ENCODE results near the gene ASPDH.
A peak's percentile ranks its signal among the peaks of the same experiment; 100 is the strongest.

The ASPDH gene

GRCh38 chr19:50513746-50514345 is at the start of gene ASPDH:
Gene ASPDH (minus strand): TSS chr19:50513913. CDS start chr19:50513823, 90 bp downstream.
- Histone ChIP-seq H3K4me3 (ENCODE audit: low read depth in 1 of 2, low read length in 1 of 2) (no peak within 1 kb of the TSS), H3K36me3 (no peaks in the 10 kb centered on the region), H3K27me3 (peaks cover 46% of the 10 kb centered on the region), H3K4me1 (ENCODE audit: control insufficient read depth in 1 of 2, insufficient read depth in 1 of 2, low read depth in 1 of 2, low read length in 1 of 2) (peaks cover 6 to 9% of the 10 kb centered on the region in 2 experiments), H3K9me3 (no peaks in the 10 kb centered on the region), H3K27ac (peak within 1 kb of the TSS; percentile 39)
- TF ChIP-seq CTCF (IDR thresholded peaks at IDR 0.05) = no peak

- no peaks in the 10 kb centered on the region for H3K36me3 ChIP-seq
- H3K27me3 ChIP-seq = peaks cover 74% of the 10 kb centered on the region
- no peaks in the 10 kb centered on the region for H3K9me3 ChIP-seq
- H3K4me3 ChIP-seq (ENCODE audit: low read depth in 1 of 2, low read length in 1 of 2) = no peak overlapping the region
- no peaks in the 10 kb centered on the region for H3K4me1 ChIP-seq (ENCODE audit: control insufficient read depth in 1 of 2, insufficient read depth in 1 of 2, low read depth in 1 of 2, low read length in 1 of 2)
- H3K27ac ChIP-seq = no peak overlapping the region
- no peak for TF ChIP-seq CTCF (IDR thresholded peaks at IDR 0.05)
These were observed 49.3 kb upstream of the ASPDH start for GRCh38 chr19:50562996-50563395.

GRCh38 chr19:50562329-50562728 is 48.6 kb upstream of the ASPDH start:
- Histone ChIP-seq H3K36me3 (no peaks in the 10 kb centered on the region), H3K27ac (no peak overlapping the region), H3K27me3 (peaks cover 74% of the 10 kb centered on the region), H3K9me3 (no peaks in the 10 kb centered on the region), H3K4me1 (ENCODE audit: control insufficient read depth in 1 of 2, insufficient read depth in 1 of 2, low read depth in 1 of 2, low read length in 1 of 2) (no peaks in the 10 kb centered on the region), H3K4me3 (ENCODE audit: low read depth in 1 of 2, low read length in 1 of 2) (no peak overlapping the region)
- TF ChIP-seq CTCF (IDR thresholded peaks at IDR 0.05) = no peak

GRCh38 chr19:50559636-50560035 is 45.9 kb upstream of the ASPDH start:
- Histone ChIP-seq H3K27ac (no peak overlapping the region), H3K36me3 (no peaks in the 10 kb centered on the region), H3K4me1 (ENCODE audit: control insufficient read depth in 1 of 2, insufficient read depth in 1 of 2, low read depth in 1 of 2, low read length in 1 of 2) (peaks cover 3 to 9% of the 10 kb centered on the region in 2 experiments), H3K9me3 (no peaks in the 10 kb centered on the region), H3K4me3 (ENCODE audit: low read depth in 1 of 2, low read length in 1 of 2) (no peak overlapping the region), H3K27me3 (peaks cover 74% of the 10 kb centered on the region)
- no peak for TF ChIP-seq CTCF (IDR thresholded peaks at IDR 0.05)

- Histone ChIP-seq H3K4me3 (ENCODE audit: low read depth in 1 of 2, low read length in 1 of 2) (no peak overlapping the region), H3K27ac (no peak overlapping the region), H3K9me3 (no peaks in the 10 kb centered on the region), H3K4me1 (ENCODE audit: control insufficient read depth in 1 of 2, insufficient read depth in 1 of 2, low read depth in 1 of 2, low read length in 1 of 2) (peaks cover 3 to 9% of the 10 kb centered on the region in 2 experiments), H3K36me3 (no peaks in the 10 kb centered on the region), H3K27me3 (peaks cover 72% of the 10 kb centered on the region)
- TF ChIP-seq CTCF (IDR thresholded peaks at IDR 0.05) = no peak
These were observed 44.7 kb upstream of the ASPDH start for GRCh38 chr19:50558449-50558848.

All from neutrophil (primary cell).